Fibroblast of mammary gland (primary cell): ENCODE results near the gene OPN1SW.
A peak's percentile ranks its signal among the peaks of the same experiment; 100 is the strongest.

Experiments
- DNase-seq: peaks from one replicate; pipeline ENCODE4 v3.0.0-alpha.2; 2010; ENCODE audit warnings: low read depth
- H3K4me3 ChIP-seq: 2 replicates; pipeline ENCODE4 v1.5.1; 2011; ENCODE audit warnings: low read depth, mild to moderate bottlenecking, low read length, moderate library complexity; ENCODE audit not compliant: control insufficient read depth
- CTCF ChIP-seq: conservative IDR thresholded peaks from 2 replicates; pipeline ENCODE4 v1.5.1; 2011; ENCODE audit warnings: low read depth, low read length, inconsistent platforms; ENCODE audit not compliant: control insufficient read depth, insufficient read depth

The OPN1SW gene

DNA sequence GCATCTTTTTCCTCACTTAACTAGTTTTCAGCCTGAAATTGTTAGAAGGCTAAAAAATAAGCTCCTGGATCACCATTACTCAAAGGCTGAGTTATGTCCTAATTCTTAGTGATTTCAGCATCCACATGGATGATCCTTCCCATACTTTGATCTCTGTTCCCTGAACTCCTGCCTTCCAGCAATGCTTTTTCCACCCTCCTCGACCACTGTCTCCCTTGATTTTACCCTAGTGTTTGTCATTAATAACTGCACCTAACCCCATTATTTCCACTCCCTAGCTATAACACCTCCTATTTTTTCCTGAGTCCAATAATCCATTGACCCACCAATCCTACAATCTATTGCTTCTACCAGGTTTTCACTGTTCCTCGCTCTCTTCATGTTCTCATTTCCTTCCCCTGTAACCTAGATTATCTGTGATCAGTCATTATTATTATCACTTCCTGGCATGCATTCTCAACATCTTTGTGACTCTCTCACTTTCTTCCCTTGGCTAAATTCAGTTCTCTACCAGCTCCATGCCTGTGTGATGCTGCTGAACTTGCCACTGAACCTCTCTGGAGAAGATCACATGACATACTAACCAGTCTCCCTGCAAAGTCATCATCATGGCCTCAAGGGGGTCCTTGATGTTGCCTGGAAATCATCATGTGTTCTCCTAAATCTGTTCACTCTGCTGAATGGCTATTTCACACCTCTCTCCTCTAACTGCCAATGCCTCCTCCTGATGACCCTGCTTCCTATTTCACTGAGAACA, 42.9 kb downstream of the OPN1SW start:
- no peak for TF ChIP-seq CTCF
- no peak overlapping the region for H3K4me3 ChIP-seq
- no peak for DNase-seq

DNA sequence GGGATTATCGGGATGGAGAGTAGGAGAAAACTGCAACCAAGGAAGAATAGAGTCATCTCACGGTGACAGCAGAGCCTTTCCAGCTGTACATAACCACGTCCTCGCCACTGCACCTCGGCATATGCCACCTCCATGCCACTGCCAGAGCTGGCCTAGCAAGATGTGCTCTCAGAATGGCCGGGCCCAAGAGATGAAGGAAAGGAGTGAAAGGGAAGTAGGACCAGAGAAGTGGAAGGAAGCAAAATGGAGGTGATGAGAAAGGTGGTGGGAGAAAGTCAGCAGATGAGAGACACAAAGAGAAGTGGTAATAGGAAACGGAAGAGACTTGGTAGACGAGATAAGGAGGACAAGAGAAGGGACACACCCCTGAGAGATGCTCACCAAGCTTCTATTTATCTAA, 44.4 kb downstream of the OPN1SW start:
- TF ChIP-seq CTCF: no peak
- H3K4me3 ChIP-seq: no peak overlapping the region
- DNase-seq: no peak

DNA sequence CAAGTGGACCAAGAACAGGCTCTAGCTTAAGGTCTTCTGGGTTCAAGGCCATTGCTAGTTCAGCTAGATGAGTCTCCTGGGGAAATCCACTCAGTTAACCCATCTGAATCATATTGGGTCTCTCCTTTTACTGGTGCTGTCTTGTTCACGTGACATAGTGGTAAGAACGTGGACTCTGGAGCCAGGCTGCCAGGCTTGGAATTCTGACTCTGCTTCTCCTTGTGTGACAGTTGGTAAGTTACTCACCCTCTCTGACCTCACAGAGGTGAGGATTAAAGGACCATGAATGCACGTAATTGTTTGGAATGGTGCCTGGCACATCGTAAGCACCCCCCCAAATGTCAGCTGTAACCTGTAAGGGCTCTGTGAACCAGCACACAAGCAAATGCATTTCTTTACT, 46.1 kb downstream of the OPN1SW start:
- DNase-seq: no peak
- H3K4me3 ChIP-seq: no peak overlapping the region
- no peak for TF ChIP-seq CTCF

- TF ChIP-seq CTCF: no peak
- peak; percentile 49 for DNase-seq
- no peak overlapping the region for H3K4me3 ChIP-seq
These were observed 47.0 kb downstream of the OPN1SW start for GRCh38 chr7:128728598-128728997.

GRCh38 chr7:128727239-128727638, 48.4 kb downstream of the OPN1SW start:
- H3K4me3 ChIP-seq: no peak overlapping the region
- DNase-seq: no peak
- TF ChIP-seq CTCF: no peak

- TF ChIP-seq CTCF: no peak
- no peak overlapping the region for H3K4me3 ChIP-seq
- no peak for DNase-seq
These were observed 48.9 kb downstream of the OPN1SW start for GRCh38 chr7:128726737-128727072.

DNA sequence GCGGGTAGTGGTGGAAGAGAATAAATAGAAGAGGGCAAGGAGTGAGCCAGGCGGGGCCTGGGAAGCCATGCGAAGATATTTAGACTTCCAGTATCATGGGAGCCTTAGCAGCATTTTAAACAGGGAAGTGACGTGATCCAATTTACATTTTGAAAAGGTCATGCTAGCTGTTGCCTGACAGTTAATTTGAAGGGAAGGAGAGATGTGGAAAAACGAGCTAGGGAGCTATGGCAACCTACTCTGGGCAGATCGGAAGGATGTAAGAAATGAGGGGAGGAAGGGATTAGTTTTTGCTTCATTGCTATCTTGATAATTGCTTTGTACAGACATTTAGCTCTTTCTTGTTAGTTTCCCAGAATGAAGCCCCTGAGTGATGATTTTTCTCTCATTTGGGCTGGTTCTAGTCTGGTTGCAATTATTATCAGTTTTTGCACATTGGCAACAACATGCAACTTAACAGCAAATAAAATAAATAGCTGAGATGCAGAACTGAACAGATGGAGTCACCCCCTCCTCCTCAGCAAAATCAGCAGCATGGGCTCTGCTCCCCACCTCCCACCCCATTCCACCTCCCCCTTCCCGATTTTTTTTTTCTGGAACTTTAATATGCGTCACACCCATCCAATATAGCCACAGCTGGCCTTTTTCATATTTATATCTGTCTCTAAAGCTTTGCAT, 49.4 kb downstream of the OPN1SW start:
- DNase-seq: no peak
- TF ChIP-seq CTCF: no peak
- H3K4me3 ChIP-seq: no peak overlapping the region
